Tibial nerve (tissue), 3 donors: ENCODE results near the gene NT5C.

Source experiments
- POLR2A ChIP-seq, 2 donors: fragments of 450-650 bp; IDR thresholded peaks; one replicate each; pipeline ENCODE4 v1.6.1; 2017; ENCODE audit warnings: antibody characterized with exemption in 2 of 2, mild to moderate bottlenecking in 2 of 2, moderate library complexity in 2 of 2
- TF ChIP-seq, protein P1 (sequence below), 5 experiments: fragments of 200-600 bp in 3 of 5; fragments of 450-650 bp in 2 of 5; sonication (generic) in 3 of 5; IDR thresholded peaks; one replicate each; pipeline ENCODE4 v1.5.1; 2016 to 2019; ENCODE audit warnings: antibody characterized with exemption in 5 of 5, mild to moderate bottlenecking in 3 of 5, moderate library complexity in 2 of 5

DNA sequence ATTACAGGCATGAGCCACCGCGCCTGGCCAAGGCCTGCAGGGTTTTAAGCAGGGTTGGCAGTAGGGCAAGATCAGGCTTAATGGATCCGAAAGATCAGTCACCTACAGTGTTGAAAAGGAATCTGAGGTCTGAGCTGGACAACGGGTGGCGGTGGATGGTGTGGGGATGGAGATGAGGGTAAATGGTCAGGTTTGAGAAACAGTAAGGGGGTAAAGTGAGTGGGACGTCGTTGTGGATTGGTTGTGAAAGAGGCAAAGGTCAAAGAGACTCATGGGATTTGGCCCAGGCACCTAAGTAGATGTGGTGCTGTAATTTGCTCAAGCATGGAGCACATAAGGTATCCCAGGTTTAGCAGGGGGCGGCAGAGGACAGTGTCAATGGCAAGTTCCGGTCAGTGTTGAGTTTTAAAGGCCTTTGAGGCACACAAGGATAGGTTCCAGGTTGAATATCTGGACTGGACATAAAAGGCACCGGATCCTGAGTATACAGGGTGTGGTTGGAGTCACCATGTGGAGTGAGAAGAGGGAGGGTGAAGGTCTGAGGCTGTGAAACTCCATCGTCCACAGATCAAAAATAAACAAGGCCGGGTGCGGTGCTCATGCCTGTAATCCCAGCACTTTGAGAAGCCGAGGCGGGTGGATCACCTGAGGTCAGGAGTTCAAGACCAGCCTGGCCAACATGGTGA is 44.9 kb downstream of the NT5C start:
- TF ChIP-seq, protein P1, sequence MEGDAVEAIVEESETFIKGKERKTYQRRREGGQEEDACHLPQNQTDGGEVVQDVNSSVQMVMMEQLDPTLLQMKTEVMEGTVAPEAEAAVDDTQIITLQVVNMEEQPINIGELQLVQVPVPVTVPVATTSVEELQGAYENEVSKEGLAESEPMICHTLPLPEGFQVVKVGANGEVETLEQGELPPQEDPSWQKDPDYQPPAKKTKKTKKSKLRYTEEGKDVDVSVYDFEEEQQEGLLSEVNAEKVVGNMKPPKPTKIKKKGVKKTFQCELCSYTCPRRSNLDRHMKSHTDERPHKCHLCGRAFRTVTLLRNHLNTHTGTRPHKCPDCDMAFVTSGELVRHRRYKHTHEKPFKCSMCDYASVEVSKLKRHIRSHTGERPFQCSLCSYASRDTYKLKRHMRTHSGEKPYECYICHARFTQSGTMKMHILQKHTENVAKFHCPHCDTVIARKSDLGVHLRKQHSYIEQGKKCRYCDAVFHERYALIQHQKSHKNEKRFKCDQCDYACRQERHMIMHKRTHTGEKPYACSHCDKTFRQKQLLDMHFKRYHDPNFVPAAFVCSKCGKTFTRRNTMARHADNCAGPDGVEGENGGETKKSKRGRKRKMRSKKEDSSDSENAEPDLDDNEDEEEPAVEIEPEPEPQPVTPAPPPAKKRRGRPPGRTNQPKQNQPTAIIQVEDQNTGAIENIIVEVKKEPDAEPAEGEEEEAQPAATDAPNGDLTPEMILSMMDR (IDR thresholded peaks at IDR 0.05) = no peak
- no peak for TF ChIP-seq POLR2A (IDR thresholded peaks at IDR 0.05)
